DMS 273 (cell line): ENCODE data around the gene FBN1.

ENCODE experiments used
- DNase-seq: peaks from one replicate; lab custom pipeline; 2025; ENCODE audit not compliant: unreplicated experiment; lab: John Stamatoyannopoulos, UW

The FBN1 gene

GRCh38 chr15:48440084-48440483 lies 205.4 kb downstream of the FBN1 start:
- DNase-seq = no peak

DNA sequence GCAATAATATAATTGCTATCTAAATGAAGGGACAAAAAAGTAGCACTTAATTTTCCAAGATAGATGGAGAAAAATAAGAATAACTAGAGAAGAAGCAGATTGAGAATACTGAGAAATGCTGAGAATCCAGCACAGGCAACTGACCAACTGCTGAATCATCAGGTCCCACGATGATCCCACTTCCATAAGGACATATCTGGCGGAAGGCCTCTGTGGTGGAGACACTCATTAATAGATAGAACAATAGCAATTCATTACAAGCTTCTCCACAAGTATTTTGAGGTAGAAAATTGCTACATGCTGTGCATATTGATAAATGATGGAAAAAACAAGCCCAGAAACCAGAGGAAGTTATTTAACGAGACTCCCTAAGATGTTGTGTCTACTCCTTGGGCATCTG lies 208.3 kb downstream of the FBN1 start:
- DNase-seq = no peak

- no peak for DNase-seq
These were observed 210.2 kb downstream of the FBN1 start for GRCh38 chr15:48435321-48435720.

DNA sequence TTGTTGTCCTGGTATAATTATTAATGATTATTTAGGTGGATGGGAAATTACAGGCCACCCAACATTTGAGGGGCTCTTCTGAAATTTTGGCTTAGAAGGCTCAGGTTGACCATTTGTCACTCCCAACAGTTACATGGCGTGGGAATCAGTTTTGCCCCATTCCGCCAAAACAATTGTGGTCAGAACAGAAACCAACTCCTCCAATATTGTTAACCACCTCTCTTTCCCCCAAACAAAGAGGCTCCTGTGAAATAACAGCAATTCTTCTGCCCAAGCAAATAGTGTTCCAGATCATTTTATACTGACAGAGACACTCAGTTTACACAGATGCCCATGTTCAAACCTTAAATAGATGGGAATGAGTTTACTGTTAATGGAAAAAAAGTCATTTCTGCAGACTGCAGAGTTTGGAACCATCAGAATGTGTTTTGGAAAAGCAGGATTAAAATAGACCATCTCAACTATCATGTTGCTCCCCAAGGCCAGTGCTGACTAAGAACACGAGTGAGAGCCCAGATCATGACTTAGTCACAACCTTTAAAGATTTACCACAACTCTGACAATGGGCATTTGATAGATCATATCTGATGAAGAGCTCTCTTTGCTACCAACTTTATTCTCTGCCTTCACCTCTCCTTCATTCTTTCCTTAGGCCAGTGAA lies 212.2 kb downstream of the FBN1 start:
- DNase-seq = no peak

DNA sequence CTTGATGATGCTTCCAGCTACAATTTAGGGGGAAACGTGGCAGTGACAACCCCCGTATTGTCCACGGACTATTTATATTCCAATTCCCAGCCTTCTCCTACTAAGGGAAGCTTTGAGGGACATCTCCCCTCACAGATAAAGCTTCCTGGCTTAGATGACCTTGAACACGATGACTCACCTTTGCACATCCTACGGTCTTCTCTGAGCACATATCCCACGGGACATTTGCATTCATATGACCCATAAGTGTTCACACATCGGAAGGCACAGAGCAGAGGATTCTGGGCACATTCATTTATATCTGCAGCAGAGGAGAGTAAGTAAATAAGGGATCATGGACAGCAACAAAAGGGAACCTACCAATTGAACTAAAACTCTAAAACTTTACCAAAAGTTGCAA lies 212.8 kb downstream of the FBN1 start:
- DNase-seq = no peak

- no peak for DNase-seq
These were observed 217.5 kb downstream of the FBN1 start for GRCh38 chr15:48427960-48428547.

DNA sequence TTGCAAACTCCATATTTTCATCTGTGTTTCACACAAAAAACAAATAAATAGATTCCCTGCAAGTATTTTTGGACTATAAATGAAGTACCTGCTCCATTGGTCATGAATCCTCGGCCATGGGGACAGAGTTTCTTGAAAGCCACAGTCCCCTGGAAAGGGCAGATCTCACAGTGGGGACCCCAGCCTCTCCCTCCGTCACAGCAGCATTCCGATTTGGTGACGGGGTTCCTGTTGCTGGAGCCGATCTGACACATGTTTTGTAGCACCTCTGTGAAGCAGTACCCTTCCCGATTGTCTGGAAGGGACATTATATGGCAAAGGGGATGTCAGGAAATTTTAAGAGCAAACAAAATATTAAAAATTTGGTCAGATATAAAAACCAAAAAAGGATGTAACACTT lies 218.0 kb downstream of the FBN1 start:
- DNase-seq = no peak

- no peak for DNase-seq
These were observed 218.6 kb downstream of the FBN1 start for GRCh38 chr15:48426941-48427340.

GRCh38 chr15:48426044-48426443 lies 219.5 kb downstream of the FBN1 start:
- DNase-seq = no peak

- no peak for DNase-seq
These were observed 220.5 kb downstream of the FBN1 start for GRCh38 chr15:48425051-48425450.

- DNase-seq = no peak
These were observed 221.5 kb downstream of the FBN1 start for GRCh38 chr15:48423896-48424475.

DNA sequence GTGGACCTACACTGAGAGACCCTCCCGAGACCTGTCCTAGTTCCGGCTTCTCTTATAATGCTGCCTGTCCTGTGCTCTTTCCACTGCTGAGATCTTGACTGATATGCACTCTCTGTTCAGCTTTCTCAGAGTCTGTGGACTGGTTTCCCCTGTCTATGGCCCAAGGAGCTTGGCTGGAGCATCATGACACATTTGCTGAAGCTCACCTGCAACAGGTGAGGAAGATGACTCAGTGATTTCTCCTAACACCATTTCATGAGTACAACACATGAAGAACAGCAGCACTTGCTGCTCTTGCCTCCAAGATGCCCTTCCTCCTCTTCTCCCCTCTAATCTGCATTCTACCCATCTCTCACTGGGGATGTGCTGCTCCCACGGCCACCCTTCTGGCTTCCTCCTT lies 222.2 kb downstream of the FBN1 start:
- DNase-seq = no peak

DNA sequence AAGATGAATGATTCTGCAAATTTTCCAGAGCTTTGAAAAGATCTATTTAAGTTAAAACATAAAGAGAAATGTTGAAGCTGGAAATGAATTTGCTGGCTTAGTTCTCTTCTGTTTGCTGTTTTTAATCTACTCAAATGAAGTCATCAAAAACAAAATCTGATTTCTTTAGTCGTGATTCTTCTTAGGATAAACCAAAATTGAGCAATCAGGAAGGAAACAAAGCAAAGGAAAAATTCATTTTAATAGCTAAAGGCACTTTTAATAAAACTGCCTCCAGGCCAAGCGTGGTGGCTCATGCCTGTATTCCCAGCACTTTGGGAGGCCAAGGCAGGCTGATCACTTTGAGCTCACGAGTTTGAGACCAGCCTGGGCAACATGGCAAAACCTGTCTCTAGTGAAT lies 223.1 kb downstream of the FBN1 start:
- DNase-seq = no peak

GRCh38 chr15:48421362-48421761 lies 224.1 kb downstream of the FBN1 start:
- no peak for DNase-seq

GRCh38 chr15:48419896-48420295 lies 225.6 kb downstream of the FBN1 start:
- no peak for DNase-seq

- DNase-seq = no peak
These were observed 227.2 kb downstream of the FBN1 start for GRCh38 chr15:48418343-48418742.

DNA sequence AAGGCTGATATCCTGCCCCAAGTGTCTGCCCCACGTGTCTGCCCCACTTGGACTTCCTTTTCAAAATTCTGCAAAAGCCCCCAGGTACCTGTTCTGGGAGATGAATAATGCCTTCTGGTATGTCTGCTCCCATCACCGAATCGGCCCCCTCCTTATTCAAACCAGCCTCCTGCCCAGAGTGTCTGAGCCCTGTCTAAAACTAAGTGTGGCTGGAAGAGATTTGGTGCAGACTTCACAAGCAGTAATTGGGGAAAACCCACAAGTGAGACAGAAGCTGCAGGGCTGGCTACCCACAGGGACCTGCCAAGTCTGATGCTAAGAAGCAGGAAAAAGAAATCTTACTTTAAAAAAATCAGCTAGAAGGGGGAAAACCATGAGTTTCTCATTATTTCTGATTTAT lies 229.2 kb downstream of the FBN1 start:
- no peak for DNase-seq

DNA sequence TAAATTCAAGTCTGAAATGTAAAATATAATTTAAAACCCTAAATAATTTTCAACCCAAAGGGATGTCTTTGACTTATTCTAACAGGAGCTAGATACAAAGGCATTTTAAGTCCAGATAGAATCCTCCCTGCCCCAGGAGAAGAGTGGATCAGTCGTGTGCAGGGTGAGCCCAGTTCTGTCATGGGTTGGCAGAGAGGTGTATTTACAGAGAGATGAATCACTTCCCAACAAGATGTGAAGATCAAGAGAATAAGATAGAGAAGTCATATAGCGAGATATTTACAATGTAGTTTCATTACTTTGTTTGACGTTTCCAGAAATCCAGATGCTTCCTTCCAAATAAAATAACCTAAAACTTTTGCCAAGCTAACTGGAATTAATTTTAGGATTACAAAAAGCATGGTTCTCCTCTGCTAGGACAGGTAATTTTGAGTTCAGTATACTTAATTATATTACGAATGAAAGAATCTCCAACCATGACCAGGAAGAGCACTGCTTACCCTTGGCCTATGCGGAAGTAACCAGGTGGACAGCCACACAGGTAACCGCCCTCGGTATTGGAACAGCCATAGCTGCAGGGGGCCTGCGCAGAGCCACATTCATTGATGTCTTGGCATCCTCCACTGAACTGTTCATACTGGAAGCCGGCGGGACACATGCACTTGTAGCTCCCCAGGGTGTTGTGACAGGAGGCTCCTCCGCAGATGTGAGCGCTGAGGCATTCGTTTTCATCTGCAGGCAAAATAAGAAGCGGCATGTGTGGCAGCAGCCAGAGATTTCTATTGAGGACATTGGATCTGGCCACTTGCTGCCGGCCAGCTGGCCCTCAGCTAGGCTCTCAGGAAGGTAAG lies 230.2 kb downstream of the FBN1 start:
- DNase-seq = no peak

DNA sequence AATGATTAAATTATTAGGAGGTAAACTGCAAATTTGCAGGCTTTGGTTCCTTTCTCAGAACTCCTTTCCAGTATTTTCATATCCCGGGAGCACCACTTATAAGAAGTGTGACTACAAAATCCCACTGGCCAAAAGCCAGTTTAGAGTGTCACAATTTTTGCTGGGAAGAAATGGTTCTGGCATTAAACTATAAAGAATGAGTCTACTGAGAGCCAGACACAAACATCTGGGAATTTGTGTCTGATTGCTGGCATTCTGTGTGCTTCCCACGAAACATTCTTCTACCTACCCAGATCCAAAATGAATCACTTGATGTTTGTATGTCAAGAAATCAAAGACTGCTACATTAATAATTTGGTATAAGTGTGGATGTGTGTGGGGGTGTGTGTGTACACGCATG lies 231.5 kb downstream of the FBN1 start:
- DNase-seq = no peak

DNA sequence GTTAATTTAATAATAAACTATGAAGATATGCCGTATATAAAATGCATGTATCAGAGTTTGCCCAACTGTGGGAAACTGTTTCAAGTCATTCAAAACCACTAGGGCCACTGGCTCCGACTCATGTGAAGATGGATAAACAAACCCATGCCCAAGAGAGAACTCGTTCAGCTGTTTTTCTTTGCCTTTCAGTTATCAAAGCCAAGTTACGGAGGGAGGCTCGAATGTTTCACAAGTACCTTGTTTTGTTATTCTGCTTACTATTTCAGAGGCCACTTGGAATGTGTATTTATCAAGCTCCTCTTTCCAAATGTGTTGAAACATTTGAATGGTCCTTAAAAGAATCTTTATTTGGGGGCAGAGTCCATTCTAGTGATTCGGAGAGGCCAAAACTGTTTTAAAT lies 232.2 kb downstream of the FBN1 start:
- no peak for DNase-seq

DNA sequence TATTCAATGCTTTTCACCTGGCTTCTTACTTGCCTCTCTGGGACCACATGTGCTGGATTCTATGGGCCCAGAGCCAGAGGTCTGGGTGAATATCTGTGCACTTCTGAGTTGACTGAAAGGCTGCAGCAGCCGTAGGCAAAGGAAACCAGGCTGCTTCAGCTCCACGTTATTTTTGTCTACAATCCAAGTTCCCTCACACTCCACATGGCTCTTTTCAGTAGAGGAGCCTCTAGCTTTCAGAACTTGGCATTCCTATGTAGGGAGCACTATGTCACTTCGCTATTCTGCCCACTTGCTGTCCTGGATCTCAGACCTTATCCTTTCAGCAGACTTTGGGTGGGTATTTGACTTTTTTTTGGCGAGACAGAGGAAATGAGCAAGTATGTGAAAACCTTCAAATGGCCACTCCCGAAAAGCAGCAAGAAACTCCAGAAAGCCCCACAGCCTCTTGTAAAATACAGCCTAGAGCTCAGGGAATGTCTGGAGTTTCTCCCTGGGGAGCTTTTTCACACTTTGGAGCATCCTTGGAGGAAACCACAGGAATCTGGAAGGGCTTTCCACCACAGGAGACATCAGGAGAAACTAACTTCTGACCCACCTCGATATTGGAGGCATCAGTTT lies 233.4 kb downstream of the FBN1 start:
- no peak for DNase-seq
